B cell (primary cell): Measurements from ENCODE around the gene TRPM4. TPM values are rescaled to one million over a fixed set of nuclear protein-coding genes. Genes with fewer than 3 reads are reported as not detected.

ENCODE experiments used
- ATAC-seq: fragments of 200-7000 bp; cut with Tn5 transposase; one replicate; pipeline ENCODE4 v1.10.0; 2021; ENCODE audit warnings: low read depth, mild to moderate bottlenecking, moderate number of reproducible peaks, moderate library complexity
- CTCF ChIA-PET: fragments of 350-600 bp; sonication (Branson Sonifier 250); formaldehyde crosslinking; loops from one replicate; lab custom pipeline; 2021; ENCODE audit warnings: antibody characterized with exemption, inconsistent platforms; lab: Charles Lee
- POLR2A ChIA-PET: fragments of 350-600 bp; sonication (Branson Sonifier 250); formaldehyde crosslinking; loops from one replicate; lab custom pipeline; 2021; ENCODE audit warnings: antibody characterized with exemption; lab: Charles Lee
- DNase-seq: peaks from one replicate; pipeline ENCODE4 v3.0.0; 2013
- H2AFZ ChIP-seq: 2 replicates; pipeline ENCODE4 v1.6.1; 2012; ENCODE audit warnings: mild to moderate bottlenecking, low read depth, low read length; ENCODE audit not compliant: insufficient read depth, poor library complexity, severe bottlenecking
- H3K27ac ChIP-seq, 2 donors: 1 replicate in 1 of 2; 2 replicates in 1 of 2; pipeline ENCODE4 v1.5.1; 2012 to 2013; ENCODE audit warnings: low read length in 2 of 2, mild to moderate bottlenecking in 2 of 2, moderate library complexity in 1 of 2
- H3K27me3 ChIP-seq, 4 experiments: fragments of 200-600 bp in 1 of 4; sonication (generic) in 1 of 4; replicated peaks in 1 of 4; 1 replicate in 2 of 4; 2 replicates in 2 of 4; pipeline versions ENCODE4 v1.6.1 to v1.7.0; 2013 to 2016; ENCODE audit warnings: low read length in 3 of 4, mild to moderate bottlenecking in 2 of 4, mixed read lengths in 1 of 4, moderate library complexity in 1 of 4; ENCODE audit not compliant: insufficient read depth in 4 of 4, control insufficient read depth in 3 of 4; ENCODE audit errors: control extremely low read depth in 1 of 4
- H3K36me3 ChIP-seq, 2 experiments: replicated peaks in 1 of 2; 1 replicate in 1 of 2; 2 replicates in 1 of 2; pipeline versions ENCODE4 v1.6.1 to v1.7.1; 2013; ENCODE audit warnings: low read length in 1 of 2; ENCODE audit not compliant: insufficient read depth in 2 of 2, control insufficient read depth in 1 of 2; ENCODE audit errors: control extremely low read depth in 1 of 2, extremely low read depth in 1 of 2
- H3K4me1 ChIP-seq, 2 donors: fragments of 200-600 bp in 1 of 2; sonication (generic) in 1 of 2; 1 replicate in 1 of 2; 2 replicates in 1 of 2; pipeline versions ENCODE4 v1.5.1 to v1.6.1; 2013 to 2017; ENCODE audit warnings: low read length in 2 of 2; ENCODE audit not compliant: control insufficient read depth in 2 of 2, insufficient read depth in 2 of 2
- H3K4me2 ChIP-seq: replicated peaks from 2 replicates; pipeline ENCODE3; 2012; ENCODE audit warnings: mild to moderate bottlenecking, low read depth, low read length; ENCODE audit not compliant: poor library complexity, severe bottlenecking
- H3K4me3 ChIP-seq, 5 experiments: fragments of 200-600 bp in 1 of 5; sonication (generic) in 1 of 5; 1 replicate in 3 of 5; 2 replicates in 2 of 5; pipeline versions ENCODE4 v1.5.1 to v1.7.0; 2011 to 2016; ENCODE audit warnings: low read length in 4 of 5, mild to moderate bottlenecking in 4 of 5, low read depth in 2 of 5, control low read depth in 1 of 5, moderate library complexity in 1 of 5; ENCODE audit not compliant: insufficient read depth in 1 of 5; ENCODE audit errors: control extremely low read depth in 1 of 5, extremely low read depth in 1 of 5
- H3K79me2 ChIP-seq: fragments of 200-600 bp; sonication (generic); one replicate; pipeline ENCODE4 v1.6.0; 2016; ENCODE audit warnings: low read length; ENCODE audit not compliant: control insufficient read depth, insufficient read depth
- H3K9ac ChIP-seq: fragments of 200-600 bp; sonication (generic); 2 replicates; pipeline ENCODE4 v1.6.1; 2017; ENCODE audit warnings: mild to moderate bottlenecking, low read length, moderate library complexity
- H3K9me3 ChIP-seq, 3 donors: one replicate each; pipeline versions ENCODE4 v1.6.1 to v1.7.1; 2013; ENCODE audit warnings: low read length in 2 of 3; ENCODE audit not compliant: control insufficient read depth in 2 of 3, insufficient read depth in 1 of 3; ENCODE audit errors: control extremely low read depth in 1 of 3
- H4K20me1 ChIP-seq: 2 replicates; pipeline ENCODE4 v1.6.0; 2012; ENCODE audit warnings: mild to moderate bottlenecking, low read length; ENCODE audit not compliant: insufficient read depth, control insufficient read depth, poor library complexity, severe bottlenecking
- H3K27ac Mint-ChIP-seq: one replicate; pipeline ENCODE4 v1.8.0; 2021; ENCODE audit warnings: mixed read lengths
- H3K27me3 Mint-ChIP-seq: one replicate; pipeline ENCODE4 v1.8.0; 2021; ENCODE audit warnings: mixed read lengths
- H3K4me1 Mint-ChIP-seq: one replicate; pipeline ENCODE4 v1.8.0; 2021; ENCODE audit warnings: mixed read lengths
- H3K4me3 Mint-ChIP-seq: one replicate; pipeline ENCODE4 v1.8.0; 2021; ENCODE audit warnings: mixed read lengths
- H3K9me3 Mint-ChIP-seq: one replicate; pipeline ENCODE4 v1.8.0; 2022; ENCODE audit warnings: mixed read lengths; ENCODE audit not compliant: insufficient read depth
- CTCF ChIP-seq: fragments of 200-600 bp; IDR thresholded peaks from one replicate; pipeline ENCODE4 v1.8.0; 2022; ENCODE audit warnings: antibody characterized with exemption, mild to moderate bottlenecking
- EZH2 ChIP-seq: IDR thresholded peaks from 2 replicates; pipeline ENCODE4 v1.6.1; 2012; ENCODE audit warnings: borderline replicate concordance, low read depth, mild to moderate bottlenecking, moderate library complexity, low read length; ENCODE audit not compliant: insufficient read depth, poor library complexity, severe bottlenecking
- WGBS: methylation state at CpG from one replicate; pipeline ENCODE4 v1.1.5; 2013; ENCODE audit warnings: missing lambda C conversion rate; ENCODE audit not compliant: insufficient coverage; 5-methylcytosine and 5-hydroxymethylcytosine counted together
- intact Hi-C: fragments of 100-400 bp; cut with micrococcal nuclease; formaldehyde crosslinking; loops from one replicate; pipeline ENCODE4 v1.10.0; 2022
- polyA plus RNA-seq: library from polyadenylated mRNA; depleted of rRNA; stranded (reverse); fragments of >200 nt; gene quantifications from 2 replicates; pipeline ENCODE4 v1.2.3, GENCODE V29; 2012
- total RNA-seq, 2 donors: library from RNA; stranded (reverse); fragments of 120-200 nt in 1 of 2; gene quantifications; 1 replicate in 1 of 2; 2 replicates in 1 of 2; pipeline versions ENCODE4 v1.2.3 to v1.2.4, GENCODE V29; 2013 to 2022

Gene TRPM4
- total and polyA plus RNA-seq, 2 donors (not counting 1 experiment from before 2014, with no cell fraction given): 0.24 TPM; not detected in 1

- no peak overlapping the region for H3K9ac ChIP-seq
- Mint-ChIP-seq H3K9me3 (no peaks in the 10 kb centered on the region), H3K27me3 (peaks cover 5% of the 10 kb centered on the region), H3K27ac (no peak overlapping the region), H3K4me1 (no peaks in the 10 kb centered on the region), H3K4me3 (no peak overlapping the region)
- no peak overlapping the region for H3K4me3 ChIP-seq
- ATAC-seq (no peak), DNase-seq (no peak)
- 83% methylated on average over 1 of the region's 6 CpGs for WGBS
- no peaks in the 10 kb centered on the region for H3K36me3 ChIP-seq
- no peak overlapping the region for H3K4me2 ChIP-seq
- intact Hi-C loops: no loop called here
- no peaks in the 10 kb centered on the region for H4K20me1 ChIP-seq
- TF ChIP-seq EZH2: no peak
- TF ChIP-seq CTCF: no peak
- no peaks in the 10 kb centered on the region for H3K79me2 ChIP-seq
- H2AFZ ChIP-seq: no peak overlapping the region
- H3K27me3 ChIP-seq: no peaks in the 10 kb centered on the region
- no peaks in the 10 kb centered on the region for H3K4me1 ChIP-seq
- ChIA-PET CTCF (interaction anchor here (0.6 to 1.2 kb wide), 2 partner anchors 83 to 245 kb away, joined by 3 read pairs; no protein-coding TSS in a partner anchor), POLR2A (no interaction called here)
- H3K27ac ChIP-seq: no peak overlapping the region
- no peaks in the 10 kb centered on the region for H3K9me3 ChIP-seq
These were observed 85.5 kb downstream of the TRPM4 start for GRCh38 chr19:49243129-49243528.

DNA sequence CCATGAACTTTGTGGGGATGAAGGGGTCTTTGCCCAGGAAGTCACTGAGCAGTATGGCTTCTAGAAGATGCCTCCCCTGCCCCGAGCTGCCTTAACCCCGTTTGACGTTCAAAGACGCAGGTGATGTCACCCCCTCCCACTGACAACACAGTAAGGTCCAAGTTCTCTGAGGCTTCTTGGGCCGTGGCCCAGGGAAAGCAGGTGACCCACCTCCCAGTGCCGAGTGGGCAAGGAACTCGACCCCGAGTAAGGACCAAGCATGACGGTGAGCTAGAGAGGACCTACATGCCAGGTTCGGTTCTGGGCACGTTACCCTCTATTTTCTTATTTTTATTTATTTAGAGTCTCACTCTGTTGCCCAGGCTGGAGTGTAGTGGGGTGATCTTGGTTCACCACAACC lies 86.1 kb downstream of the TRPM4 start:
- ATAC-seq (no peak), DNase-seq (no peak)
- Mint-ChIP-seq H3K4me3 (no peak overlapping the region), H3K4me1 (no peaks in the 10 kb centered on the region), H3K9me3 (no peaks in the 10 kb centered on the region), H3K27ac (no peak overlapping the region), H3K27me3 (peaks cover 5% of the 10 kb centered on the region)
- no peak overlapping the region for H3K4me3 ChIP-seq
- H3K27ac ChIP-seq: no peak overlapping the region
- H3K4me1 ChIP-seq: no peaks in the 10 kb centered on the region
- no peaks in the 10 kb centered on the region for H3K9me3 ChIP-seq
- H3K9ac ChIP-seq: no peak overlapping the region
- H2AFZ ChIP-seq: no peak overlapping the region
- 85% methylated on average over 6 of the region's 11 CpGs for WGBS
- H3K79me2 ChIP-seq: no peaks in the 10 kb centered on the region
- no peaks in the 10 kb centered on the region for H3K36me3 ChIP-seq
- H4K20me1 ChIP-seq: no peaks in the 10 kb centered on the region
- H3K4me2 ChIP-seq: no peak overlapping the region
- H3K27me3 ChIP-seq: no peaks in the 10 kb centered on the region
- no peak for TF ChIP-seq EZH2
- TF ChIP-seq CTCF: no peak
- POLR2A ChIA-PET: no interaction called here
- intact Hi-C loops: no loop called here
- CTCF ChIA-PET: interaction anchor here (0.6 to 1.3 kb wide), 3 partner anchors 83 to 245 kb away, joined by 3 read pairs; no protein-coding TSS in a partner anchor
